ENCODE measurements around the gene RFX6.

RFX6 gene

GRCh38 chr6:116974526-116975316 is 97.7 kb downstream of the RFX6 start:
- no peaks in the 10 kb centered on the region for H3K27me3 Mint-ChIP-seq
- H3K4me1 Mint-ChIP-seq, result no peaks in the 10 kb centered on the region
- H3K27ac Mint-ChIP-seq, result no peak overlapping the region
- no peak for ATAC-seq (replicated peaks)
- H3K9me3 Mint-ChIP-seq, result no peaks in the 10 kb centered on the region
- no peak for DNase-seq
- no peak overlapping the region for H3K4me3 Mint-ChIP-seq
- H3K36me3 Mint-ChIP-seq, result no peaks in the 10 kb centered on the region

DNA sequence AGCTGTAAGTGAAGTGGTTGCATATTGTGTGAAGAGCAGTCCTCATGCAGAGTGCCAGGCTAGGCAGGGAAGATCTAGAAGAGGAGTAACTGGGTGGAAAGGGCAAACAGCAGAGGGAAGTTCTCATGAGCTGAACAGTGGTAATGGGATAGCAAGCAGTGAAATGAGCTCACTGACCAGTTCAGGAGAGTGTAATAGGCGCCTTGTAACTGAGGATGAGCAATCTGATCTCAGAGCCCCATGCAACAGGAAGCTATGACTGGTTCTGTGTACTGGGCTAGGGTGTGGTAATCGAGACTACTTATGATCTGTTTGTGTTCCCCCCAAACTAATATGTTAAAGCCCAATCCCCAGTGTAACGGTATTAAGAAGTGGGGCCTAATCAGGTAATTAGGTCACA is 98.6 kb downstream of the RFX6 start:
- Mint-ChIP-seq H3K4me1 (no peaks in the 10 kb centered on the region), H3K4me3 (no peak overlapping the region), H3K27me3 (no peaks in the 10 kb centered on the region), H3K9me3 (no peaks in the 10 kb centered on the region), H3K36me3 (no peaks in the 10 kb centered on the region), H3K27ac (no peak overlapping the region)
- no peak for ATAC-seq (replicated peaks)
- DNase-seq, result no peak

DNA sequence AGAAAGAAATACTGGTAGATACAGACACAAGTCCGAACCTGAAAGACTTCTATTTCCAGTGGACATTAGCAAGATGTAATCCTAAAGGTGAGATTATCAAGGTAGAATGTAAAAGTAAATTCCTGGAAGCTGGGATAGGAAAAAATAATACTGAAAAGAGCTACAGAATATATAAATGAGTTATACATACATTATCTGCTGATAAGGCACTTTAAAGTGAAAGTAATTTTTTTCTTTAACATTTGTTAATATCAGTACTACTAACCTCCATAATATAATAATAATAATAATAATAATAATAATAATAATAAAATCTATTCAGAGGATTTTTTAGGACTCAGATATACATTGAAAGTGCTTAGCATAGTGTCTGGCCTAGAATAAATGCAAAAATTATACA is 102.5 kb downstream of the RFX6 start:
- Mint-ChIP-seq H3K4me3 (no peak overlapping the region), H3K27ac (no peak overlapping the region), H3K27me3 (no peaks in the 10 kb centered on the region), H3K4me1 (no peaks in the 10 kb centered on the region), H3K9me3 (peaks cover 4% of the 10 kb centered on the region in 2 donors), H3K36me3 (no peaks in the 10 kb centered on the region)
- no peak for DNase-seq
- no peak for ATAC-seq (replicated peaks)

Data from stimulated activated naive B cell treated with anti-CD40 and anti-IgM and Interleukin-4, amounts not matched to agents 10 μg/mL and 1 μg/mL and 100 μg/mL, for 72 hours (primary cell).